Mesenchymal stem cell (in vitro differentiated cells and primary cell): ENCODE results near the gene CDK14.
A peak's percentile ranks its signal among the peaks of the same experiment; 100 is the strongest.

Source experiments
- DNase-seq: peaks from one replicate; pipeline ENCODE4 v3.0.0-alpha.2; 2013
- H2AFZ ChIP-seq: one replicate; pipeline ENCODE4 v1.6.1; 2013; ENCODE audit warnings: low read depth, mild to moderate bottlenecking, control low read depth, inconsistent platforms, low read length, moderate library complexity
- H2AK5ac ChIP-seq: 2 replicates; pipeline ENCODE4 v1.6.1; 2013; ENCODE audit warnings: low read length, moderate library complexity, mild to moderate bottlenecking, inconsistent platforms; ENCODE audit not compliant: severe bottlenecking
- H2BK120ac ChIP-seq: one replicate; pipeline ENCODE4 v1.6.1; 2013; ENCODE audit warnings: low read depth, mild to moderate bottlenecking, inconsistent platforms, low read length, moderate library complexity
- H2BK12ac ChIP-seq, 2 experiments: one replicate each; pipeline ENCODE4 v1.6.1; 2013; ENCODE audit warnings: inconsistent platforms in 2 of 2, low read length in 2 of 2, mild to moderate bottlenecking in 2 of 2, moderate library complexity in 2 of 2, control low read depth in 1 of 2
- H2BK15ac ChIP-seq: one replicate; pipeline ENCODE4 v1.6.1; 2013; ENCODE audit warnings: mild to moderate bottlenecking, low read depth, inconsistent platforms; ENCODE audit not compliant: poor library complexity, severe bottlenecking
- H2BK5ac ChIP-seq: 2 replicates; pipeline ENCODE4 v1.6.1; 2013; ENCODE audit warnings: low read depth, mild to moderate bottlenecking, low read length, control low read depth, inconsistent platforms; ENCODE audit not compliant: poor library complexity, severe bottlenecking
- H3K14ac ChIP-seq, 2 experiments: one replicate each; pipeline ENCODE4 v1.6.1; 2013; ENCODE audit warnings: inconsistent platforms in 2 of 2, low read length in 2 of 2, control low read depth in 1 of 2, mild to moderate bottlenecking in 1 of 2, moderate library complexity in 1 of 2
- H3K18ac ChIP-seq, 2 experiments: one replicate each; pipeline ENCODE4 v1.6.1; 2013; ENCODE audit warnings: inconsistent platforms in 2 of 2, low read length in 2 of 2, control low read depth in 1 of 2, low read depth in 1 of 2, mild to moderate bottlenecking in 1 of 2
- H3K23ac ChIP-seq, 2 experiments: one replicate each; pipeline ENCODE4 v1.6.1; 2013; ENCODE audit warnings: inconsistent platforms in 2 of 2, low read length in 2 of 2, mild to moderate bottlenecking in 2 of 2, moderate library complexity in 2 of 2, control low read depth in 1 of 2
- H3K27ac ChIP-seq: 2 replicates; pipeline ENCODE4 v1.5.1; 2013; ENCODE audit warnings: mild to moderate bottlenecking, moderate library complexity, low read length, control low read depth, inconsistent platforms; ENCODE audit not compliant: poor library complexity, severe bottlenecking
- H3K27me3 ChIP-seq, 2 experiments: 2 replicates each; pipeline versions ENCODE4 v1.6.1 to v1.7.0; 2013; ENCODE audit warnings: low read length in 2 of 2, mild to moderate bottlenecking in 2 of 2, moderate library complexity in 2 of 2, control low read depth in 1 of 2, inconsistent platforms in 1 of 2; ENCODE audit not compliant: control insufficient read depth in 1 of 2, insufficient read depth in 1 of 2
- H3K36me3 ChIP-seq, 2 experiments: 2 replicates each; pipeline versions ENCODE4 v1.6.1 to v1.7.0; 2013; ENCODE audit warnings: low read length in 2 of 2, control low read depth in 1 of 2, inconsistent platforms in 1 of 2, low read depth in 1 of 2, mild to moderate bottlenecking in 1 of 2; ENCODE audit not compliant: insufficient read depth in 2 of 2, control insufficient read depth in 1 of 2
- H3K4ac ChIP-seq, 2 experiments: one replicate each; pipeline ENCODE4 v1.6.1; 2013; ENCODE audit warnings: inconsistent platforms in 2 of 2, low read length in 2 of 2, mild to moderate bottlenecking in 2 of 2, moderate library complexity in 2 of 2, control low read depth in 1 of 2, low read depth in 1 of 2
- H3K4me1 ChIP-seq: 2 replicates; pipeline ENCODE4 v1.6.1; 2013; ENCODE audit warnings: low read depth, low read length, control low read depth; ENCODE audit not compliant: control insufficient read depth, insufficient read depth
- H3K4me2 ChIP-seq: 2 replicates; pipeline ENCODE4 v1.6.1; 2013; ENCODE audit warnings: low read length, mild to moderate bottlenecking, inconsistent platforms; ENCODE audit not compliant: poor library complexity, severe bottlenecking
- H3K4me3 ChIP-seq, 2 experiments: 2 replicates each; pipeline versions ENCODE4 v1.5.1 to v1.7.0; 2013; ENCODE audit warnings: low read length in 2 of 2, mild to moderate bottlenecking in 2 of 2, control low read depth in 1 of 2, low read depth in 1 of 2; ENCODE audit not compliant: insufficient read depth in 1 of 2
- H3K79me1 ChIP-seq: replicated peaks from 2 replicates; pipeline ENCODE4 v1.6.1; 2013; ENCODE audit warnings: mild to moderate bottlenecking, control low read depth, low read length, inconsistent platforms; ENCODE audit not compliant: poor library complexity, severe bottlenecking
- H3K9ac ChIP-seq: 2 replicates; pipeline ENCODE4 v1.7.0; 2013; ENCODE audit warnings: mild to moderate bottlenecking, low read length, moderate library complexity
- H3K9me3 ChIP-seq: 2 replicates; pipeline ENCODE4 v1.7.0; 2013; ENCODE audit warnings: mild to moderate bottlenecking, low read length; ENCODE audit not compliant: control insufficient read depth
- H4K8ac ChIP-seq: one replicate; pipeline ENCODE4 v1.6.1; 2013; ENCODE audit warnings: inconsistent platforms, mild to moderate bottlenecking, low read length, moderate library complexity
- H4K91ac ChIP-seq: one replicate; pipeline ENCODE4 v1.6.1; 2013; ENCODE audit warnings: mild to moderate bottlenecking, low read length, inconsistent platforms
- WGBS: methylation state at CpG from one replicate; pipeline ENCODE4 v1.1.7; 2013; ENCODE audit warnings: mixed read lengths; 5-methylcytosine and 5-hydroxymethylcytosine counted together

The CDK14 gene

GRCh38 chr7:90743626-90744025 lies 147.5 kb downstream of the CDK14 start:
- Histone ChIP-seq H3K9me3 (no peaks in the 10 kb centered on the region), H2BK5ac (no peak overlapping the region), H3K4me2 (no peak overlapping the region), H2AFZ (no peak overlapping the region), H2BK120ac (no peak overlapping the region), H3K27ac (no peak overlapping the region), H3K4me1 (no peaks in the 10 kb centered on the region), H3K18ac (no peak overlapping the region), H3K4me3 (no peak overlapping the region), H3K27me3 (no peaks in the 10 kb centered on the region), H4K91ac (no peak overlapping the region), H3K9ac (no peak overlapping the region), H3K36me3 (no peaks in the 10 kb centered on the region), H3K14ac (no peak overlapping the region), H3K23ac (no peak overlapping the region), H3K79me1 (peaks cover 5% of the 10 kb centered on the region), H3K4ac (no peak overlapping the region), H2BK12ac (no peak overlapping the region), H2AK5ac (no peak overlapping the region), H4K8ac (no peak overlapping the region), H2BK15ac (no peak overlapping the region)
- no CpG with 5 or more reads among the region's 1 CpG for WGBS
- DNase-seq = no peak

- H4K8ac ChIP-seq = no peak overlapping the region
These were observed 151.4 kb downstream of the CDK14 start for GRCh38 chr7:90747516-90747915.

GRCh38 chr7:90749262-90749661 lies 153.1 kb downstream of the CDK14 start:
- H3K4me1 ChIP-seq = no peaks in the 10 kb centered on the region
- H3K36me3 ChIP-seq = peaks cover 4 to 8% of the 10 kb centered on the region in 2 experiments
- no peaks in the 10 kb centered on the region for H3K79me1 ChIP-seq
- H3K27ac ChIP-seq = no peak overlapping the region
- no peak overlapping the region for H3K4ac ChIP-seq
- H2BK120ac ChIP-seq = no peak overlapping the region
- H2BK15ac ChIP-seq = no peak overlapping the region
- no peak overlapping the region for H2BK12ac ChIP-seq
- H3K4me2 ChIP-seq = no peak overlapping the region
- H2AK5ac ChIP-seq = no peak overlapping the region
- no peak overlapping the region for H3K18ac ChIP-seq
- no peak overlapping the region for H3K23ac ChIP-seq
- no peak overlapping the region for H4K8ac ChIP-seq
- no peaks in the 10 kb centered on the region for H3K27me3 ChIP-seq
- H4K91ac ChIP-seq = no peak overlapping the region
- no peak overlapping the region for H3K9ac ChIP-seq
- H3K9me3 ChIP-seq = no peaks in the 10 kb centered on the region
- no peak overlapping the region for H3K14ac ChIP-seq
- H2BK5ac ChIP-seq = no peak overlapping the region
- H2AFZ ChIP-seq = no peak overlapping the region
- DNase-seq = no peak
- H3K4me3 ChIP-seq = no peak overlapping the region

More at GRCh38 chr7:90747516-90747915, 151.4 kb downstream of the CDK14 start:
- no peak overlapping the region for H2BK5ac ChIP-seq
- H3K36me3 ChIP-seq = peaks cover 4 to 8% of the 10 kb centered on the region in 2 experiments
- no peak overlapping the region for H3K18ac ChIP-seq
- H3K14ac ChIP-seq = no peak overlapping the region
- H2AK5ac ChIP-seq = no peak overlapping the region
- no peaks in the 10 kb centered on the region for H3K79me1 ChIP-seq
- H2BK120ac ChIP-seq = no peak overlapping the region
- DNase-seq = peak; percentile 18
- H3K9me3 ChIP-seq = no peaks in the 10 kb centered on the region
- no peak overlapping the region for H3K4ac ChIP-seq
- peak overlapping the region; percentile 60 for H3K9ac ChIP-seq
- no peak overlapping the region for H3K4me3 ChIP-seq
- no peak overlapping the region for H2BK15ac ChIP-seq
- no peak overlapping the region for H2AFZ ChIP-seq
- no peaks in the 10 kb centered on the region for H3K27me3 ChIP-seq
- WGBS = no CpG with 5 or more reads among the region's 1 CpG
- no peak overlapping the region for H2BK12ac ChIP-seq
- H3K23ac ChIP-seq = no peak overlapping the region
- no peak overlapping the region for H4K91ac ChIP-seq
- no peak overlapping the region for H3K27ac ChIP-seq
- no peaks in the 10 kb centered on the region for H3K4me1 ChIP-seq
- no peak overlapping the region for H3K4me2 ChIP-seq

- no CpG with 5 or more reads among the region's 1 CpG for WGBS
- H2BK15ac ChIP-seq = no peak overlapping the region
These were observed 153.7 kb downstream of the CDK14 start for GRCh38 chr7:90749774-90750173.

More at GRCh38 chr7:90749774-90750173, 153.7 kb downstream of the CDK14 start:
- no peak overlapping the region for H2BK12ac ChIP-seq
- no peak overlapping the region for H3K18ac ChIP-seq
- no peak overlapping the region for H2AFZ ChIP-seq
- no peak overlapping the region for H3K4ac ChIP-seq
- H3K27me3 ChIP-seq = no peaks in the 10 kb centered on the region
- H4K8ac ChIP-seq = no peak overlapping the region
- no peaks in the 10 kb centered on the region for H3K79me1 ChIP-seq
- H3K23ac ChIP-seq = no peak overlapping the region
- H3K4me2 ChIP-seq = no peak overlapping the region
- H3K14ac ChIP-seq = no peak overlapping the region
- H3K4me3 ChIP-seq = no peak overlapping the region
- no peak overlapping the region for H3K9ac ChIP-seq
- H4K91ac ChIP-seq = no peak overlapping the region
- H3K9me3 ChIP-seq = no peaks in the 10 kb centered on the region
- no peaks in the 10 kb centered on the region for H3K4me1 ChIP-seq
- H3K36me3 ChIP-seq = peaks cover 4 to 8% of the 10 kb centered on the region in 2 experiments
- peak; percentile 30 for DNase-seq
- no peak overlapping the region for H2BK120ac ChIP-seq
- H3K27ac ChIP-seq = no peak overlapping the region
- no peak overlapping the region for H2BK5ac ChIP-seq
- no peak overlapping the region for H2AK5ac ChIP-seq
